ENCODE results near the gene CAPN2. TPM values are rescaled to one million over a fixed set of nuclear protein-coding genes. Genes with fewer than 3 reads are reported as not detected.

The CAPN2 gene
- total RNA-seq, 3 donors from 2014 or later (not counting 1 experiment from before 2014, with no cell fraction given), result 228 to 275 (median 236) TPM

GRCh38 chr1:223820971-223821370, 108.6 kb downstream of the CAPN2 start:
- H3K9me3 ChIP-seq (ENCODE audit: control insufficient read depth, insufficient read depth, low read length), result no peaks in the 10 kb centered on the region
- 92% methylated on average over 11 of the region's 11 CpGs for WGBS (ENCODE audit: insufficient coverage)
- peaks cover 5% of the 10 kb centered on the region for H3K4me1 ChIP-seq (ENCODE audit: control insufficient read depth, insufficient read depth, low read length)
- TF ChIP-seq, protein P1, sequence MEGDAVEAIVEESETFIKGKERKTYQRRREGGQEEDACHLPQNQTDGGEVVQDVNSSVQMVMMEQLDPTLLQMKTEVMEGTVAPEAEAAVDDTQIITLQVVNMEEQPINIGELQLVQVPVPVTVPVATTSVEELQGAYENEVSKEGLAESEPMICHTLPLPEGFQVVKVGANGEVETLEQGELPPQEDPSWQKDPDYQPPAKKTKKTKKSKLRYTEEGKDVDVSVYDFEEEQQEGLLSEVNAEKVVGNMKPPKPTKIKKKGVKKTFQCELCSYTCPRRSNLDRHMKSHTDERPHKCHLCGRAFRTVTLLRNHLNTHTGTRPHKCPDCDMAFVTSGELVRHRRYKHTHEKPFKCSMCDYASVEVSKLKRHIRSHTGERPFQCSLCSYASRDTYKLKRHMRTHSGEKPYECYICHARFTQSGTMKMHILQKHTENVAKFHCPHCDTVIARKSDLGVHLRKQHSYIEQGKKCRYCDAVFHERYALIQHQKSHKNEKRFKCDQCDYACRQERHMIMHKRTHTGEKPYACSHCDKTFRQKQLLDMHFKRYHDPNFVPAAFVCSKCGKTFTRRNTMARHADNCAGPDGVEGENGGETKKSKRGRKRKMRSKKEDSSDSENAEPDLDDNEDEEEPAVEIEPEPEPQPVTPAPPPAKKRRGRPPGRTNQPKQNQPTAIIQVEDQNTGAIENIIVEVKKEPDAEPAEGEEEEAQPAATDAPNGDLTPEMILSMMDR (IDR thresholded peaks at IDR 0.05), result no peak
- H3K27me3 Mint-ChIP-seq (ENCODE audit: low read depth in 2 of 2), result no peaks in the 10 kb centered on the region
- H3K9me3 Mint-ChIP-seq, result no peaks in the 10 kb centered on the region
- no peak overlapping the region for H3K4me3 Mint-ChIP-seq
- H3K27me3 ChIP-seq (ENCODE audit: control insufficient read depth, insufficient read depth, low read length), result no peaks in the 10 kb centered on the region
- H3K27ac ChIP-seq (ENCODE audit: low read length), result no peak overlapping the region
- peaks cover 30 to 35% of the 10 kb centered on the region in 2 donors for H3K4me1 Mint-ChIP-seq
- intact Hi-C loops (cut with micrococcal nuclease), result no loop called here
- H3K36me3 ChIP-seq (ENCODE audit: control insufficient read depth, insufficient read depth, low read length), result peaks cover 3% of the 10 kb centered on the region
- peak overlapping the region in 1 of 2 donors; percentile 20 for H3K27ac Mint-ChIP-seq
- ATAC-seq (no peak), DNase-seq (no peak)
- no peak overlapping the region for H3K4me3 ChIP-seq (ENCODE audit: low read length)
- no peaks in the 10 kb centered on the region for H3K36me3 Mint-ChIP-seq

- WGBS (ENCODE audit: insufficient coverage), result over 99% methylated on average over 9 of the region's 9 CpGs
- Mint-ChIP-seq H3K27ac (no peak overlapping the region), H3K4me1 (peaks cover 44 to 48% of the 10 kb centered on the region in 2 donors), H3K4me3 (no peak overlapping the region), H3K27me3 (ENCODE audit: low read depth in 2 of 2) (no peaks in the 10 kb centered on the region), H3K36me3 (no peaks in the 10 kb centered on the region), H3K9me3 (no peaks in the 10 kb centered on the region)
- Histone ChIP-seq H3K9me3 (ENCODE audit: control insufficient read depth, insufficient read depth, low read length) (no peaks in the 10 kb centered on the region), H3K4me3 (ENCODE audit: low read length) (no peak overlapping the region), H3K36me3 (ENCODE audit: control insufficient read depth, insufficient read depth, low read length) (peaks cover 3% of the 10 kb centered on the region), H3K27ac (ENCODE audit: low read length) (no peak overlapping the region), H3K4me1 (ENCODE audit: control insufficient read depth, insufficient read depth, low read length) (peaks cover 9% of the 10 kb centered on the region), H3K27me3 (ENCODE audit: control insufficient read depth, insufficient read depth, low read length) (no peaks in the 10 kb centered on the region)
- ATAC-seq, result no peak
- intact Hi-C loops (cut with micrococcal nuclease), result no loop called here
- no peak for DNase-seq
- TF ChIP-seq, protein P1 (IDR thresholded peaks at IDR 0.05), result no peak
These were observed 111.9 kb downstream of the CAPN2 start for GRCh38 chr1:223824287-223824686.

GRCh38 chr1:223824712-223825111, 112.4 kb downstream of the CAPN2 start:
- Mint-ChIP-seq H3K4me1 (peaks cover 48 to 52% of the 10 kb centered on the region in 2 donors), H3K9me3 (no peaks in the 10 kb centered on the region), H3K27ac (peak overlapping the region in 1 of 2 donors; percentile 55), H3K36me3 (no peaks in the 10 kb centered on the region), H3K4me3 (no peak overlapping the region), H3K27me3 (ENCODE audit: low read depth in 2 of 2) (no peaks in the 10 kb centered on the region)
- no peak overlapping the region for H3K4me3 ChIP-seq (ENCODE audit: low read length)
- WGBS (ENCODE audit: insufficient coverage), result 81% methylated on average over 4 of the region's 4 CpGs
- peaks cover 2% of the 10 kb centered on the region for H3K36me3 ChIP-seq (ENCODE audit: control insufficient read depth, insufficient read depth, low read length)
- intact Hi-C loops (cut with micrococcal nuclease), result no loop called here
- H3K27ac ChIP-seq (ENCODE audit: low read length), result no peak overlapping the region
- no peaks in the 10 kb centered on the region for H3K9me3 ChIP-seq (ENCODE audit: control insufficient read depth, insufficient read depth, low read length)
- ATAC-seq, result peak in 1 of 3 donors; percentile 43
- no peak for DNase-seq
- peaks cover 9% of the 10 kb centered on the region for H3K4me1 ChIP-seq (ENCODE audit: control insufficient read depth, insufficient read depth, low read length)
- no peaks in the 10 kb centered on the region for H3K27me3 ChIP-seq (ENCODE audit: control insufficient read depth, insufficient read depth, low read length)
- TF ChIP-seq, protein P1 (IDR thresholded peaks at IDR 0.05), result no peak

Other genes starting within 250 kb of the CAPN2 start
- 1 to 10 TPM in 1 of 3 donors, under 1 TPM in 2; 0.18 to 6.7 (median 0.84) TPM for gene CAPN8, start 46.8 kb upstream of the CAPN2 start, total RNA-seq
- gene TP53BP2, start 133.4 kb downstream of the CAPN2 start, total RNA-seq, result 10 to 100 TPM; 69.7 to 93.7 (median 78.8) TPM

Data from natural killer cell (primary cell).